Measurements from ENCODE around the gene TPSD1.

The TPSD1 gene

GRCh38 chr16:1279081-1279944, 23.4 kb downstream of the TPSD1 start:
- TF ChIP-seq POLR2A (IDR thresholded peaks at IDR 0.05; ENCODE audit: low read depth, low read length), result no peak
- FAIRE-seq (no peak), DNase-seq (ENCODE audit: insufficient read length, low spot score) (no peak)

- TF ChIP-seq POLR2A (IDR thresholded peaks at IDR 0.05; ENCODE audit: low read depth, low read length), result no peak
- DNase-seq (ENCODE audit: insufficient read length, low spot score) (no peak), FAIRE-seq (no peak)
Observed at GRCh38 chr16:1279945-1280589, 24.2 kb downstream of the TPSD1 start.

GRCh38 chr16:1280783-1281182, 24.9 kb downstream of the TPSD1 start:
- FAIRE-seq (no peak), DNase-seq (ENCODE audit: insufficient read length, low spot score) (no peak)
- TF ChIP-seq POLR2A (IDR thresholded peaks at IDR 0.05; ENCODE audit: low read depth, low read length), result no peak

- TF ChIP-seq POLR2A (IDR thresholded peaks at IDR 0.05; ENCODE audit: low read depth, low read length), result no peak
- no peak for DNase-seq (ENCODE audit: insufficient read length, low spot score)
- FAIRE-seq, result no peak
Observed at GRCh38 chr16:1281517-1281916, 25.6 kb downstream of the TPSD1 start.

- no peak for TF ChIP-seq POLR2A (IDR thresholded peaks at IDR 0.05; ENCODE audit: low read depth, low read length)
- no peak for DNase-seq (ENCODE audit: insufficient read length, low spot score)
- FAIRE-seq, result no peak
Observed at GRCh38 chr16:1282324-1282973, 26.6 kb downstream of the TPSD1 start.

- FAIRE-seq (no peak), DNase-seq (ENCODE audit: insufficient read length, low spot score) (no peak)
- TF ChIP-seq POLR2A (IDR thresholded peaks at IDR 0.05; ENCODE audit: low read depth, low read length), result no peak
Observed at GRCh38 chr16:1283296-1283695, 27.4 kb downstream of the TPSD1 start.

GRCh38 chr16:1283996-1284616, 28.2 kb downstream of the TPSD1 start:
- DNase-seq (ENCODE audit: insufficient read length, low spot score), result no peak
- FAIRE-seq, result no peak

GRCh38 chr16:1285669-1286512, 30.0 kb downstream of the TPSD1 start:
- DNase-seq (ENCODE audit: insufficient read length, low spot score) (no peak), FAIRE-seq (no peak)
- no peak for TF ChIP-seq POLR2A (IDR thresholded peaks at IDR 0.05; ENCODE audit: low read depth, low read length)

More at GRCh38 chr16:1283996-1284616, 28.2 kb downstream of the TPSD1 start:
- no peak for TF ChIP-seq POLR2A (IDR thresholded peaks at IDR 0.05; ENCODE audit: low read depth, low read length)

- no peak for TF ChIP-seq POLR2A (IDR thresholded peaks at IDR 0.05; ENCODE audit: low read depth, low read length)
- FAIRE-seq (no peak), DNase-seq (ENCODE audit: insufficient read length, low spot score) (no peak)
Observed at GRCh38 chr16:1286513-1287094, 30.7 kb downstream of the TPSD1 start.

GRCh38 chr16:1287982-1288670, 32.3 kb downstream of the TPSD1 start:
- DNase-seq (ENCODE audit: insufficient read length, low spot score) (no peak), FAIRE-seq (no peak)
- TF ChIP-seq POLR2A (IDR thresholded peaks at IDR 0.05; ENCODE audit: low read depth, low read length), result no peak

- no peak for FAIRE-seq
- no peak for TF ChIP-seq POLR2A (IDR thresholded peaks at IDR 0.05; ENCODE audit: low read depth, low read length)
- no peak for DNase-seq (ENCODE audit: insufficient read length, low spot score)
Observed at GRCh38 chr16:1288813-1289476, 33.1 kb downstream of the TPSD1 start.

- FAIRE-seq (no peak), DNase-seq (ENCODE audit: insufficient read length, low spot score) (no peak)
- TF ChIP-seq POLR2A (IDR thresholded peaks at IDR 0.05; ENCODE audit: low read depth, low read length), result no peak
Observed at GRCh38 chr16:1289477-1289866, 33.6 kb downstream of the TPSD1 start.

Data from H54 (cell line).